Measurements from ENCODE around the gene OR2L13.

DNA sequence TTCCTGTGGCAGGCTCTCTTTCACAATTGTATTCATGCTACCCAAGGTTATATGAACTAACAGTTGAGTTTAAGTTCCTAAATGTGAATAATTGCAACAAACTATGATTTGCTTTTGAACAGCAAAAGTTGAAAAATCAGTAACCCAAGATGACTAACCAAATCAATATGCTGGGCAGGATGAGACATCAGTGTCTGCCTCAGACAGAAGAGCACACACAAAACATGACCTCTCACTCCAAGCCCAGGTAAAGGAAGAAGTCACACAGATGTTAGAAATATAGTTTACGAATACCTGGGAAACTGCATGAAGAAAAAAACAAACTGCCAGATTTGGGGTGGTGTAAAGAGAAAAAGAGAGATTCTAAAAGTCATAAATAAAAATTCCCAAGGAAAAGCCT is 3.5 kb downstream of the OR2L13 start:
- no peak for TF ChIP-seq POLR2AphosphoS5 (IDR thresholded peaks at IDR 0.05)
- TF ChIP-seq, protein P1, sequence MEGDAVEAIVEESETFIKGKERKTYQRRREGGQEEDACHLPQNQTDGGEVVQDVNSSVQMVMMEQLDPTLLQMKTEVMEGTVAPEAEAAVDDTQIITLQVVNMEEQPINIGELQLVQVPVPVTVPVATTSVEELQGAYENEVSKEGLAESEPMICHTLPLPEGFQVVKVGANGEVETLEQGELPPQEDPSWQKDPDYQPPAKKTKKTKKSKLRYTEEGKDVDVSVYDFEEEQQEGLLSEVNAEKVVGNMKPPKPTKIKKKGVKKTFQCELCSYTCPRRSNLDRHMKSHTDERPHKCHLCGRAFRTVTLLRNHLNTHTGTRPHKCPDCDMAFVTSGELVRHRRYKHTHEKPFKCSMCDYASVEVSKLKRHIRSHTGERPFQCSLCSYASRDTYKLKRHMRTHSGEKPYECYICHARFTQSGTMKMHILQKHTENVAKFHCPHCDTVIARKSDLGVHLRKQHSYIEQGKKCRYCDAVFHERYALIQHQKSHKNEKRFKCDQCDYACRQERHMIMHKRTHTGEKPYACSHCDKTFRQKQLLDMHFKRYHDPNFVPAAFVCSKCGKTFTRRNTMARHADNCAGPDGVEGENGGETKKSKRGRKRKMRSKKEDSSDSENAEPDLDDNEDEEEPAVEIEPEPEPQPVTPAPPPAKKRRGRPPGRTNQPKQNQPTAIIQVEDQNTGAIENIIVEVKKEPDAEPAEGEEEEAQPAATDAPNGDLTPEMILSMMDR (IDR thresholded peaks at IDR 0.05): no peak
- TF ChIP-seq EP300 (IDR thresholded peaks at IDR 0.05): no peak
- TF ChIP-seq POLR2A (IDR thresholded peaks at IDR 0.05; ENCODE audit: low read depth): no peak

Measured in esophagus muscularis mucosa (tissue), 4 donors.